Stimulated activated CD8-positive, alpha-beta memory T cell treated with anti-CD3 and anti-CD28 coated beads, Interleukin-4, amount 100 ng/mL, for 24 hours (primary cell): Measurements from ENCODE around the gene BSDC1.
"Not testable (repeated sequence)": the region's sequence is repeated elsewhere in the genome, so short reads cannot be mapped to it uniquely, and the experiment has no call there.

Experiments
- DNase-seq: peaks from one replicate; pipeline ENCODE4 v3.0.0-alpha.2; 2020; ENCODE audit warnings: low read depth

The BSDC1 gene

GRCh38 chr1:32358435-32358834, 35.8 kb downstream of the BSDC1 start:
- DNase-seq = no peak

- DNase-seq = no peak
Observed at GRCh38 chr1:32357614-32358013, 36.6 kb downstream of the BSDC1 start.

GRCh38 chr1:32356478-32356877, 37.8 kb downstream of the BSDC1 start:
- DNase-seq = no peak

GRCh38 chr1:32355778-32356177, 38.5 kb downstream of the BSDC1 start:
- DNase-seq = not testable (repeated sequence)

GRCh38 chr1:32353886-32354570, 40.2 kb downstream of the BSDC1 start:
- DNase-seq = no peak

- DNase-seq = no peak
Observed at GRCh38 chr1:32353431-32353830, 40.8 kb downstream of the BSDC1 start.

GRCh38 chr1:32352831-32353383, 41.3 kb downstream of the BSDC1 start:
- no peak for DNase-seq

GRCh38 chr1:32352239-32352745, 41.9 kb downstream of the BSDC1 start:
- DNase-seq = no peak

GRCh38 chr1:32351399-32352238, 42.6 kb downstream of the BSDC1 start:
- DNase-seq = peak; percentile 81

GRCh38 chr1:32350785-32351398, 43.3 kb downstream of the BSDC1 start:
- peak; percentile 64 for DNase-seq

GRCh38 chr1:32349211-32349708, 45.0 kb downstream of the BSDC1 start:
- no peak for DNase-seq

GRCh38 chr1:32346532-32347157, 47.6 kb downstream of the BSDC1 start:
- DNase-seq = no peak

- DNase-seq = no peak
Observed at GRCh38 chr1:32345289-32345827, 48.9 kb downstream of the BSDC1 start.

GRCh38 chr1:32342704-32343103, 51.5 kb downstream of the BSDC1 start:
- no peak for DNase-seq

- DNase-seq = no peak
Observed at GRCh38 chr1:32341971-32342370, 52.3 kb downstream of the BSDC1 start.

GRCh38 chr1:32341186-32341757, 53.0 kb downstream of the BSDC1 start:
- DNase-seq = no peak

GRCh38 chr1:32339363-32339978, 54.8 kb downstream of the BSDC1 start:
- DNase-seq = no peak

GRCh38 chr1:32338637-32339145, 55.5 kb downstream of the BSDC1 start:
- DNase-seq = no peak

- no peak for DNase-seq
Observed at GRCh38 chr1:32337855-32338636, 56.2 kb downstream of the BSDC1 start.
